Naive B cell (primary cell): Measurements from ENCODE around the gene RPL41. TPM values are rescaled to one million over a fixed set of nuclear protein-coding genes. Genes with fewer than 3 reads are reported as not detected.

Source experiments
- ATAC-seq, 2 donors: fragments of 150-1000 bp; cut with Tn5 transposase; 2 replicates each; pipeline ENCODE4 v1.10.0; 2021; ENCODE audit warnings: low read depth in 2 of 2, mild to moderate bottlenecking in 2 of 2, moderate library complexity in 2 of 2
- DNase-seq: peaks from one replicate; pipeline ENCODE4 v3.0.0; 2022
- H3K27ac Mint-ChIP-seq, 6 donors: one replicate each; pipeline ENCODE4 v1.8.0; 2020 to 2022; ENCODE audit warnings: mild to moderate bottlenecking in 6 of 6, mixed read lengths in 6 of 6, moderate library complexity in 5 of 6, inconsistent platforms in 2 of 6
- H3K27me3 Mint-ChIP-seq, 3 donors: one replicate each; pipeline ENCODE4 v1.8.0; 2021 to 2022; ENCODE audit warnings: mixed read lengths in 3 of 3, mild to moderate bottlenecking in 1 of 3
- H3K36me3 Mint-ChIP-seq, 2 donors: one replicate each; pipeline ENCODE4 v1.8.0; 2020 to 2022; ENCODE audit warnings: mixed read lengths in 2 of 2, inconsistent platforms in 1 of 2, mild to moderate bottlenecking in 1 of 2
- H3K4me1 Mint-ChIP-seq, 3 donors: one replicate each; pipeline ENCODE4 v1.8.0; 2020 to 2022; ENCODE audit warnings: mixed read lengths in 3 of 3, inconsistent platforms in 1 of 3, mild to moderate bottlenecking in 1 of 3, moderate library complexity in 1 of 3
- H3K4me3 Mint-ChIP-seq, 8 donors: one replicate each; pipeline ENCODE4 v1.8.0; 2020 to 2022; ENCODE audit warnings: mild to moderate bottlenecking in 8 of 8, mixed read lengths in 8 of 8, moderate library complexity in 8 of 8, inconsistent platforms in 2 of 8
- H3K9me3 Mint-ChIP-seq, 7 donors: one replicate each; pipeline ENCODE4 v1.8.0; 2020 to 2022; ENCODE audit warnings: mixed read lengths in 7 of 7, mild to moderate bottlenecking in 5 of 7, inconsistent platforms in 2 of 7, moderate library complexity in 1 of 7
- polyA plus RNA-seq, 6 donors: library from polyadenylated mRNA; unstranded; fragments of 300-500 nt; fragmentation: Illumina TruSeq; gene quantifications; one replicate each; pipeline ENCODE4 v1.2.3, GENCODE V29; 2021; ENCODE audit warnings: low read depth in 6 of 6

RPL41 gene
- polyA plus RNA-seq, 6 donors from 2014 or later, result 5,503 to 9,903 (median 8,851) TPM

- DNase-seq (no peak), ATAC-seq (no peak)
- no peaks in the 10 kb centered on the region for H3K36me3 Mint-ChIP-seq
- H3K4me1 Mint-ChIP-seq, result peaks cover 41 to 60% (median 59%) of the 10 kb centered on the region in 3 donors
- no peaks in the 10 kb centered on the region for H3K27me3 Mint-ChIP-seq
- no peak overlapping the region for H3K4me3 Mint-ChIP-seq
- H3K9me3 Mint-ChIP-seq, result no peaks in the 10 kb centered on the region
- peak overlapping the region in 1 of 6 donors; percentile 57 for H3K27ac Mint-ChIP-seq
Measured at GRCh38 chr12:56124133-56124532, 7.7 kb downstream of the RPL41 start.

GRCh38 chr12:56126732-56127239 lies 10.4 kb downstream of the RPL41 start:
- peak; percentile 64 for DNase-seq

GRCh38 chr12:56127485-56127887 lies 11.1 kb downstream of the RPL41 start:
- H3K4me3 Mint-ChIP-seq, result peak overlapping the region; percentile 87 to 100 (median 98)
- H3K27me3 Mint-ChIP-seq, result no peaks in the 10 kb centered on the region
- H3K4me1 Mint-ChIP-seq, result peaks cover 57 to 80% (median 71%) of the 10 kb centered on the region in 3 donors
- H3K9me3 Mint-ChIP-seq, result no peaks in the 10 kb centered on the region
- H3K36me3 Mint-ChIP-seq, result peaks cover 0 to 18% of the 10 kb centered on the region in 2 donors
- no peak for DNase-seq
- no peak for ATAC-seq
- peak overlapping the region; percentile 82 to 98 (median 96) for H3K27ac Mint-ChIP-seq

More at GRCh38 chr12:56126732-56127239, 10.4 kb downstream of the RPL41 start:
- Mint-ChIP-seq H3K27me3 (no peaks in the 10 kb centered on the region), H3K27ac (peak overlapping the region; percentile 84 to 98 (median 92)), H3K36me3 (peaks cover 0 to 11% of the 10 kb centered on the region in 2 donors), H3K4me1 (peaks cover 50 to 75% (median 69%) of the 10 kb centered on the region in 3 donors), H3K9me3 (no peaks in the 10 kb centered on the region), H3K4me3 (peak overlapping the region; percentile 69 to 100 (median 96))
- peak; percentile 23 to 27 for ATAC-seq

GRCh38 chr12:56127888-56128669 lies 11.6 kb downstream of the RPL41 start, which contains the start of gene ESYT1:
Gene ESYT1, plus strand, starts transcription at chr12:56128267. Its CDS starts 53 bp downstream, at chr12:56128320.
- Mint-ChIP-seq H3K9me3 (no peaks in the 10 kb centered on the region), H3K36me3 (peaks cover 0 to 22% of the 10 kb centered on the region in 2 donors), H3K27ac (peak within 1 kb of the TSS; percentile 85 to 98 (median 96)), H3K4me1 (peaks cover 58 to 80% (median 71%) of the 10 kb centered on the region in 3 donors), H3K4me3 (peak within 1 kb of the TSS; percentile 87 to 100 (median 98)), H3K27me3 (no peaks in the 10 kb centered on the region)
- DNase-seq (peak; percentile 97), ATAC-seq (peak; percentile 85 to 87)

GRCh38 chr12:56128670-56129205 lies 12.3 kb downstream of the RPL41 start:
- H3K4me1 Mint-ChIP-seq, result peaks cover 57 to 76% (median 69%) of the 10 kb centered on the region in 3 donors
- ATAC-seq (no peak), DNase-seq (no peak)
- no peaks in the 10 kb centered on the region for H3K27me3 Mint-ChIP-seq
- H3K27ac Mint-ChIP-seq, result peak overlapping the region; percentile 85 to 98 (median 96)
- no peaks in the 10 kb centered on the region for H3K9me3 Mint-ChIP-seq
- H3K4me3 Mint-ChIP-seq, result peak overlapping the region; percentile 87 to 100 (median 98)
- H3K36me3 Mint-ChIP-seq, result peaks cover 0 to 27% of the 10 kb centered on the region in 2 donors

- H3K36me3 Mint-ChIP-seq, result peaks cover 0 to 27% of the 10 kb centered on the region in 2 donors
- H3K4me1 Mint-ChIP-seq, result peaks cover 57 to 71% (median 63%) of the 10 kb centered on the region in 3 donors
- peak overlapping the region; percentile 87 to 100 (median 98) for H3K4me3 Mint-ChIP-seq
Measured at GRCh38 chr12:56129206-56129941, 12.9 kb downstream of the RPL41 start.

GRCh38 chr12:56129942-56130495 lies 13.6 kb downstream of the RPL41 start:
- DNase-seq (no peak), ATAC-seq (no peak)
- Mint-ChIP-seq H3K27me3 (no peaks in the 10 kb centered on the region), H3K4me1 (peaks cover 58 to 69% (median 63%) of the 10 kb centered on the region in 3 donors), H3K27ac (peak overlapping the region; percentile 85 to 98 (median 90)), H3K36me3 (peaks cover 0 to 27% of the 10 kb centered on the region in 2 donors), H3K4me3 (peak overlapping the region; percentile 87 to 100 (median 98)), H3K9me3 (no peaks in the 10 kb centered on the region)

More at GRCh38 chr12:56129206-56129941, 12.9 kb downstream of the RPL41 start:
- ATAC-seq (peak; percentile 15 to 19), DNase-seq (peak; percentile 76)
- Mint-ChIP-seq H3K27ac (peak overlapping the region; percentile 85 to 98 (median 96)), H3K27me3 (no peaks in the 10 kb centered on the region), H3K9me3 (no peaks in the 10 kb centered on the region)

GRCh38 chr12:56130876-56131275 lies 14.4 kb downstream of the RPL41 start:
- Mint-ChIP-seq H3K36me3 (peaks cover 0 to 30% of the 10 kb centered on the region in 2 donors), H3K27ac (peak overlapping the region in 5 of 6 donors; percentile 78 to 94 (median 90)), H3K27me3 (no peaks in the 10 kb centered on the region), H3K4me3 (peak overlapping the region; percentile 43 to 99 (median 96)), H3K4me1 (peaks cover 57 to 63% (median 62%) of the 10 kb centered on the region in 3 donors), H3K9me3 (no peaks in the 10 kb centered on the region)
- ATAC-seq, result no peak
- DNase-seq, result no peak

- ATAC-seq (no peak), DNase-seq (no peak)
- H3K4me1 Mint-ChIP-seq, result peaks cover 26 to 33% (median 27%) of the 10 kb centered on the region in 3 donors
- no peak overlapping the region for H3K4me3 Mint-ChIP-seq
- H3K27ac Mint-ChIP-seq, result no peak overlapping the region
- peaks cover 15 to 55% of the 10 kb centered on the region in 2 donors for H3K36me3 Mint-ChIP-seq
- H3K27me3 Mint-ChIP-seq, result no peaks in the 10 kb centered on the region
- H3K9me3 Mint-ChIP-seq, result no peaks in the 10 kb centered on the region
Measured at GRCh38 chr12:56134897-56135296, 18.5 kb downstream of the RPL41 start.

GRCh38 chr12:56137853-56138571 lies 21.6 kb downstream of the RPL41 start:
- Mint-ChIP-seq H3K27me3 (no peaks in the 10 kb centered on the region), H3K4me1 (peaks cover 6 to 20% (median 15%) of the 10 kb centered on the region in 3 donors), H3K4me3 (no peak overlapping the region), H3K9me3 (no peaks in the 10 kb centered on the region), H3K36me3 (peaks cover 23 to 50% of the 10 kb centered on the region in 2 donors), H3K27ac (peak overlapping the region in 4 of 6 donors; percentile 34 to 61 (median 55))
- ATAC-seq, result no peak
- no peak for DNase-seq

GRCh38 chr12:56141946-56142784 lies 25.7 kb downstream of the RPL41 start:
- DNase-seq, result no peak
- Mint-ChIP-seq H3K27me3 (no peaks in the 10 kb centered on the region), H3K4me1 (peaks cover 10 to 23% (median 19%) of the 10 kb centered on the region in 3 donors), H3K4me3 (no peak overlapping the region), H3K27ac (peak overlapping the region in 3 of 6 donors; percentile 39 to 82 (median 57)), H3K36me3 (peaks cover 28 to 33% of the 10 kb centered on the region in 2 donors), H3K9me3 (no peaks in the 10 kb centered on the region)
- no peak for ATAC-seq
